Karpas-422 (cell line): ENCODE measurements around the gene PRKCB. TPM values are rescaled to one million over a fixed set of nuclear protein-coding genes. Genes with fewer than 3 reads are reported as not detected.

Source experiments
- DNase-seq: peaks from one replicate; pipeline ENCODE4 v3.0.0-alpha.2; 2015
- H2AFZ ChIP-seq: fragments of 200-600 bp; sonication (generic); 2 replicates; pipeline ENCODE4 v1.6.1; 2014; ENCODE audit warnings: antibody characterized with exemption, low read length, mixed read lengths
- H3K27ac ChIP-seq: fragments of 200-600 bp; sonication (generic); 2 replicates; pipeline ENCODE4 v1.5.1; 2014; ENCODE audit warnings: mild to moderate bottlenecking, low read length, moderate library complexity
- H3K27me3 ChIP-seq: fragments of 200-600 bp; sonication (generic); 2 replicates; pipeline ENCODE4 v1.6.1; 2014; ENCODE audit warnings: low read length, mixed read lengths
- H3K36me3 ChIP-seq: fragments of 200-600 bp; sonication (generic); 2 replicates; pipeline ENCODE4 v1.6.1; 2014; ENCODE audit warnings: low read length, mixed read lengths; ENCODE audit not compliant: insufficient read depth
- H3K4me1 ChIP-seq: fragments of 200-600 bp; sonication (generic); 2 replicates; pipeline ENCODE4 v1.6.1; 2014; ENCODE audit warnings: mild to moderate bottlenecking, low read length, mixed read lengths
- H3K4me2 ChIP-seq: fragments of 200-600 bp; sonication (generic); 2 replicates; pipeline ENCODE4 v1.6.1; 2014; ENCODE audit warnings: low read length, low read depth, mild to moderate bottlenecking; ENCODE audit not compliant: poor library complexity, severe bottlenecking
- H3K4me3 ChIP-seq: fragments of 200-600 bp; sonication (generic); 2 replicates; pipeline ENCODE4 v1.5.1; 2014; ENCODE audit warnings: mild to moderate bottlenecking, antibody characterized with exemption, low read length, mixed read lengths
- H3K79me2 ChIP-seq: fragments of 200-600 bp; sonication (generic); 2 replicates; pipeline ENCODE4 v1.6.1; 2014; ENCODE audit warnings: mild to moderate bottlenecking, low read length, mixed read lengths
- H3K9ac ChIP-seq: fragments of 200-600 bp; sonication (generic); 2 replicates; pipeline ENCODE4 v1.6.0; 2014; ENCODE audit warnings: low read length
- H3K9me2 ChIP-seq: fragments of 200-600 bp; sonication (generic), shearing (Covaris generic); replicated peaks from 2 replicates; pipeline ENCODE4 v1.6.0; 2014; ENCODE audit warnings: mild to moderate bottlenecking, low read length, moderate library complexity; ENCODE audit not compliant: insufficient read depth
- H3K9me3 ChIP-seq: fragments of 300-700, 200-600 bp; sonication (generic); 2 replicates; pipeline ENCODE4 v1.6.1; 2014; ENCODE audit warnings: low read length, mixed read lengths
- H4K20me1 ChIP-seq: fragments of 200-600 bp; sonication (generic); 2 replicates; pipeline ENCODE4 v1.6.1; 2014; ENCODE audit warnings: mild to moderate bottlenecking, antibody characterized with exemption, low read length, low read depth; ENCODE audit not compliant: insufficient read depth
- total RNA-seq: library from RNA; depleted of rRNA; stranded (reverse); fragments of >200 nt; shearing (Covaris generic); gene quantifications from 2 replicates; pipeline ENCODE4 v1.2.3, GENCODE V29; 2014; ENCODE audit warnings: low replicate concordance

The PRKCB gene
- total RNA-seq, 1 experiment from 2014 or later, result 21.7 TPM

DNA sequence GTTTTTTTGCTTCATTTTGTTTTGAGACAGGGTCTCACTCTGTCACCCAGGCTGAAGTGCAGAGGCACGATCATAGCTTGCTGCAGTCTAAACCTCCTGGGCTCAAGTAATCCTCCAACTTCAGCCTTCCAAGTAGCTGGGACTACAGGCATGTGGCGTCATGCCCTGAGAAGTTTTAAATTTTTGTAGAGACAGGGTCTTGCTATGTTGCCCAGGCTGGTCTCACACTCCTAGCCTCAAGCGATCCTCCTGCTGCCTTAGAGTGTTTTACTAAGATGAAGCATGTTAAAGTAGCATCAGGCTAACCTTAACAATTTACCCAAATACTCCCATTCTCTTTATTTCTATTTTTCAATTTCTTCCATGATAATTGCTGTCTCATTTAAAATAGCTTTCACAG, 371.1 kb downstream of the PRKCB start:
- Histone ChIP-seq H3K36me3 (no peaks in the 10 kb centered on the region), H3K9ac (no peak overlapping the region)
- no peak for DNase-seq

DNA sequence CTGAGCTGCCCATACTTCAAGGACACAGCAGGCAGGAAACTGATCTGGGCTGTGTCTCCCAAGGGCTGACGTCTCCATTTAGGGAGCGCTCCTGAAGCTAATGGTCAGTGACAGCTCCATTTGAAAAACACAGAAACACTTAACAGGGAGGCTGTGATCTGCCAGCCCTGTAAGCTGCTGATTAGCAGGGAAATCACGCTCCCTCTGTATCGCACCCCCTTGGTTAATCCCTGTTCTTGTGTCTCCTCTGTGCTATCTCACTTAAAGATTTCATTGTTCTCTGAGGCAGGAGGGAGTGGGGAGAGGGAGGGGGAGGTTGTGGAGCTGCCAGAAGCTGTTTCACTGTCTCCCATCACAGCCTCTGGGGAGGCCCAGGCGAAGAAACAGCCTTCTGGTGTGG, 372.9 kb downstream of the PRKCB start:
- H3K79me2 ChIP-seq, result no peaks in the 10 kb centered on the region
- no peak for DNase-seq
- no peaks in the 10 kb centered on the region for H3K9me2 ChIP-seq
- no peak overlapping the region for H2AFZ ChIP-seq
- H3K9me3 ChIP-seq, result no peaks in the 10 kb centered on the region
- no peaks in the 10 kb centered on the region for H3K4me1 ChIP-seq
- no peak overlapping the region for H3K27ac ChIP-seq
- H3K36me3 ChIP-seq, result no peaks in the 10 kb centered on the region
- H3K4me3 ChIP-seq, result no peak overlapping the region
- no peak overlapping the region for H3K4me2 ChIP-seq
- no peaks in the 10 kb centered on the region for H3K27me3 ChIP-seq
- H4K20me1 ChIP-seq, result no peaks in the 10 kb centered on the region
- H3K9ac ChIP-seq, result no peak overlapping the region

More for the DNA sequence above, 371.1 kb downstream of the PRKCB start:
- no peak overlapping the region for H3K4me3 ChIP-seq
- H3K4me1 ChIP-seq, result no peaks in the 10 kb centered on the region
- H3K4me2 ChIP-seq, result no peak overlapping the region
- no peak overlapping the region for H2AFZ ChIP-seq
- H3K9me2 ChIP-seq, result no peaks in the 10 kb centered on the region
- H4K20me1 ChIP-seq, result no peaks in the 10 kb centered on the region
- H3K27ac ChIP-seq, result no peak overlapping the region
- no peaks in the 10 kb centered on the region for H3K79me2 ChIP-seq
- H3K9me3 ChIP-seq, result no peaks in the 10 kb centered on the region
- no peaks in the 10 kb centered on the region for H3K27me3 ChIP-seq

DNA sequence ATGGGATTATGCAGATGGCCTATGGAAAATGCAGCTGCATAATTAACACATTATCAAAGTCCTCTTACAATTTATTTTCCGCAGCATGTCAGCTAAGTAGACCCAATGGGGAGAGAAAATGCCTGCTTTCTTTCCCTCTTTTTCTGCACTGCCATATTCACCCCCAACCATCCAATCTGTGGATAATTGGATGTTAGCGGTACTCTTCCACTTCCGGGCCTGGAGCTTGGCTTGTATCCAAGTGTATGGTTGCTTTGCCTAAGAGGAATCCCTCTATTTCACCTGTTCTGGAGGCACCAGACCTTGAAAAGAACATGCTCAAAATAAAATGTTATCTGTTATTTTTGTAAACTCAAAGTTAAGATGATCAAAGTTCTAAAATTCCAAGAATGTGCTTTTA, 379.2 kb downstream of the PRKCB start:
- DNase-seq, result no peak
- H3K9me3 ChIP-seq, result no peaks in the 10 kb centered on the region
- H3K27ac ChIP-seq, result no peak overlapping the region
- H3K4me3 ChIP-seq, result no peak overlapping the region
- no peak overlapping the region for H3K9ac ChIP-seq
- H2AFZ ChIP-seq, result no peak overlapping the region
- H4K20me1 ChIP-seq, result no peaks in the 10 kb centered on the region; the same call in 1 of the 2 replicates
- no peaks in the 10 kb centered on the region for H3K27me3 ChIP-seq
- H3K4me2 ChIP-seq, result no peak overlapping the region
- H3K9me2 ChIP-seq, result no peaks in the 10 kb centered on the region
- H3K4me1 ChIP-seq, result no peaks in the 10 kb centered on the region
- H3K36me3 ChIP-seq, result no peaks in the 10 kb centered on the region
- no peaks in the 10 kb centered on the region for H3K79me2 ChIP-seq

DNA sequence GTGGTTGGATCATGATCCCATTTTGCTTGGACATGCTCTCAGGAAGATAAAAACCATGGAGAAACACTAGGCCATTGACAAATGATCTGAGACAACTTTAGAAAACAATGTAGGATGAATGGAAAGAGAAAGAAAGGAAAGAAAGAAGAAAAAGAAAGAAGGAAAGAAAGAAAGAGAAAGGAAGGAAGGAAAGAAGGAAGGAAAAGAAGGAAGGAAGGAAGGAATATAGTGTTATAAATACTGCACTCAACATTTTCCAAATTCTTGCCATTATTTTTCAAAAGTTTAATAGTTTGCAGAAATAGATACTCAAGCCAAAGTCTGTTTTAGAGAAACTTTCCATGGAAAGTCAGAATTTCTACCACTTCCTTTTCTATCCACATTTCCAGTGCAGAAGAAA, 381.2 kb downstream of the PRKCB start:
- H3K4me3 ChIP-seq, result no peak overlapping the region
- H3K9ac ChIP-seq, result no peak overlapping the region
- H4K20me1 ChIP-seq, result no peaks in the 10 kb centered on the region; the same call in 1 of the 2 replicates
- no peak overlapping the region for H3K4me2 ChIP-seq
- H2AFZ ChIP-seq, result no peak overlapping the region
- no peak for DNase-seq
- no peaks in the 10 kb centered on the region for H3K27me3 ChIP-seq
- no peaks in the 10 kb centered on the region for H3K36me3 ChIP-seq
- no peaks in the 10 kb centered on the region for H3K9me2 ChIP-seq
- no peaks in the 10 kb centered on the region for H3K79me2 ChIP-seq
- H3K4me1 ChIP-seq, result no peaks in the 10 kb centered on the region
- H3K27ac ChIP-seq, result no peak overlapping the region
- H3K9me3 ChIP-seq, result no peaks in the 10 kb centered on the region

DNA sequence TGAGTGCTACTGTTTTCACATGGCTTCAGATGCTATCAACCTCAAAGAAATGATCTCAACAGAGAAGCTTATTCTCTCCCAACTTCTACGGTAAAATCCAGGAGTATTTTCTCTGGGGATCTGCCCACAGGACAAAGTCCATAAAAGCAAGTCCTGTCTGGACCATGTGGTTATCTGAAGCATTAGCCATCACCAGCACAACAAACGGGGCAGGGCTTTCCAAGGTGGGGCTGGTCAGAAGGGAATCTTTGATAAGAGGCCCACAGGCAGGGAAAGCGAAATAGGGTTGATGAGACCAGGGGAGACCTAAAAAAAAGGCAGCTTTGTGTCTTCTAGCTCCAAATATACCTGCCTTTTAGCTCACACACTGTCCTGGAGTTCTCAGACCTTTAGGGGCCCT, 381.7 kb downstream of the PRKCB start:
- DNase-seq, result no peak
- Histone ChIP-seq H4K20me1 (no peaks in the 10 kb centered on the region; the same call in 1 of the 2 replicates), H3K36me3 (no peaks in the 10 kb centered on the region), H3K9me3 (no peaks in the 10 kb centered on the region), H2AFZ (no peak overlapping the region), H3K9me2 (no peaks in the 10 kb centered on the region), H3K27me3 (no peaks in the 10 kb centered on the region), H3K4me1 (no peaks in the 10 kb centered on the region), H3K27ac (no peak overlapping the region), H3K9ac (no peak overlapping the region), H3K79me2 (no peaks in the 10 kb centered on the region), H3K4me2 (no peak overlapping the region), H3K4me3 (no peak overlapping the region)

DNA sequence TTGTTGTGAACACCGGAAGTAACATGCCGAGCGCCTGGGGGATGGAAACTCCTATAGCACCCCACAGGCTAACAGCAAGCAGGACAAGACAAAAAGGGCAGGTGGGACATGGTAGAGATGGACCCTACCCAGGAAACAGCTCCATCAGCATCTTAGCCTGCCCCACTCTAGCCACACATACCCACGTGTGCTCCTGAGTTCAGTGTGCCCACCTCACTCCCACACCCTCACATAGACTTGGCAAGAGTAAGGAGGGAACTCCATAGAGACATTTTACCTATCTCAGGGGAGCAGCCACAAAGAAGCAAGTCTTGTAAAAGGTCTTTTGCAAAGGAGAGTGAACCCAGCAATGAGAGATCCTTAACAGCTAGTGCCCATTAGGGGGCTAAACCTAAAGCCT, 382.5 kb downstream of the PRKCB start:
- no peak for DNase-seq
- Histone ChIP-seq H2AFZ (no peak overlapping the region), H3K9me3 (no peaks in the 10 kb centered on the region), H3K9ac (no peak overlapping the region), H3K4me1 (no peaks in the 10 kb centered on the region), H3K4me2 (no peak overlapping the region), H3K79me2 (no peaks in the 10 kb centered on the region), H4K20me1 (no peaks in the 10 kb centered on the region; the same call in 1 of the 2 replicates), H3K36me3 (no peaks in the 10 kb centered on the region), H3K27ac (no peak overlapping the region), H3K4me3 (no peak overlapping the region), H3K9me2 (no peaks in the 10 kb centered on the region), H3K27me3 (no peaks in the 10 kb centered on the region)

DNA sequence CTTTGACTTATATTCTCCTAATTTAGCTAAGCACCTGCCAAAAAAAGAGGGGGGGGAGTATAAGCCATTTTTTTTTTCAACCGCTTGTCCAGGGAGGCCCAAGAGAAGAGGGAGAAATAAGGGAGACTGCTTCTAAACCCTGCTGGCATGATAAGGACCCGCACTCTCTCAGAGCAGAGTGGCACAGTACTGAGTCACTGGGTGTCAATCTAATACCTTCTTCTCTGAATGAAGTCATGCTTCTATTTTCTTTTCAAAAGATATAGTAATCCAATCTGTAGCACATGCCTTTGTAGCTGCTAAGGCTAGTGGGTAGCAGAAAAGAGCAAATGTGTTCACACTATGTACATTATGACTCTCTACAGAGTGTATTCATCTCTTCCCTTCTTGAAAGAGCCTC, 385.4 kb downstream of the PRKCB start:
- H3K27ac ChIP-seq, result no peak overlapping the region
- H3K9me2 ChIP-seq, result no peaks in the 10 kb centered on the region
- H3K36me3 ChIP-seq, result no peaks in the 10 kb centered on the region
- no peak for DNase-seq
- H3K4me2 ChIP-seq, result no peak overlapping the region
- H3K9ac ChIP-seq, result no peak overlapping the region
- H2AFZ ChIP-seq, result no peak overlapping the region
- no peak overlapping the region for H3K4me3 ChIP-seq
- no peaks in the 10 kb centered on the region; the same call in 1 of the 2 replicates for H4K20me1 ChIP-seq
- H3K9me3 ChIP-seq, result no peaks in the 10 kb centered on the region
- H3K4me1 ChIP-seq, result no peaks in the 10 kb centered on the region
- no peaks in the 10 kb centered on the region for H3K79me2 ChIP-seq
- no peaks in the 10 kb centered on the region for H3K27me3 ChIP-seq

DNA sequence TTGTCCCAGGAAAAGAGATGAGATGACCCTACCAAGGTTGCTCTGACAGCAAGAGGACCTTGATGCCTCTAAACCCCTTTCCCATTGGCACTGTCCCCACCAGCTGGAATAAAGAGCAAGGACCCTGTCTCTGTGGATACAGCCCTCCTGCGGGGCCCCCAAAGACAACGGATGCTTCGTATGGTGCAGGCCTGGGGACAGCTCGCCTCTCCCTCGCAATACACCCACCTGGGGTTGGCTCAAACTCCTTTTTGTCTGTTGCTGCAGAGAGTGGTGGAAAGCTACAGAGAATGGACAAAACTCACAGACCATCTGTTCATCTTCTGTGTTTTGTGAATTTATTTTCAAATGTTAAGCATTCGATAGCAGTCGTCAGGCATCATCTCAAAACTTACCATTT, 392.7 kb downstream of the PRKCB start:
- Histone ChIP-seq H3K79me2 (no peaks in the 10 kb centered on the region), H3K9ac (no peak overlapping the region), H3K9me3 (no peaks in the 10 kb centered on the region), H3K4me2 (no peak overlapping the region), H2AFZ (no peak overlapping the region), H3K27ac (no peak overlapping the region), H3K27me3 (no peaks in the 10 kb centered on the region), H3K4me3 (no peak overlapping the region), H4K20me1 (no peaks in the 10 kb centered on the region), H3K36me3 (no peaks in the 10 kb centered on the region), H3K9me2 (no peaks in the 10 kb centered on the region), H3K4me1 (no peaks in the 10 kb centered on the region)
- no peak for DNase-seq

DNA sequence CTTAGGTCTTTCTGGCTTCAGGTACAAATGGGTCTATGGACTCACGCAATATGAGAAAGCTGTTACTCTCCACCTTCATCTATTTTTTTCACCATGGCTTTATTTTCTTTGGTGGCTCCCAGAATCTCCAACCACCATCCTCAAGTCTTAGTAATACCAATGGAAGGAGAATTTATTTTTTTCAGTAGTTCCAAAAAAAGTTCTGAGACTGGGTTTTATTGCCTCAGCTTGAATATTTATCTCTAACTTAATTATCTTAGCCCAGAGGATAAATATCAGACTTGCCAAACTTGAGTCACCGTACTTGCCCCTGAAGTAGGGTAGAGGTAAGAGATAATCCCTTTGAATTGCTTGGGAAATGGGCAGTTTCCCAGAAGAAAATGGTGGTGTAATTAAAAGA, 397.2 kb downstream of the PRKCB start:
- Histone ChIP-seq H3K4me1 (no peaks in the 10 kb centered on the region), H2AFZ (no peak overlapping the region), H3K9ac (no peak overlapping the region), H3K27ac (no peak overlapping the region), H3K9me3 (no peaks in the 10 kb centered on the region), H3K27me3 (no peaks in the 10 kb centered on the region), H3K4me2 (no peak overlapping the region), H4K20me1 (no peaks in the 10 kb centered on the region), H3K36me3 (no peaks in the 10 kb centered on the region), H3K9me2 (no peaks in the 10 kb centered on the region), H3K79me2 (no peaks in the 10 kb centered on the region), H3K4me3 (no peak overlapping the region)
- peak; percentile 4 for DNase-seq
